HEK293T (cell line): Measurements from ENCODE around the gene PGAM2.
"Not testable (repeated sequence)": the region's sequence is repeated elsewhere in the genome, so short reads cannot be mapped to it uniquely, and the experiment has no call there.

ENCODE experiments used
- ARNT ChIP-seq: fragments of 450-650 bp; IDR thresholded peaks from 2 replicates; pipeline ENCODE4 v1.6.1; 2017; ENCODE audit warnings: mild to moderate bottlenecking
- BHLHE40 ChIP-seq: fragments of 450-650 bp; IDR thresholded peaks from 2 replicates; pipeline ENCODE4 v1.6.1; 2016; ENCODE audit warnings: mild to moderate bottlenecking, moderate library complexity, borderline replicate concordance
- ELF4 ChIP-seq: fragments of 450-650 bp; IDR thresholded peaks from 2 replicates; pipeline ENCODE4 v1.6.1; 2017; ENCODE audit warnings: antibody characterized with exemption
- FOXM1 ChIP-seq: fragments of 450-650 bp; IDR thresholded peaks from 2 replicates; pipeline ENCODE4 v1.6.1; 2017; ENCODE audit warnings: mild to moderate bottlenecking, borderline replicate concordance
- HDGF ChIP-seq: fragments of 450-650 bp; IDR thresholded peaks from 2 replicates; pipeline ENCODE4 v1.6.1; 2017; ENCODE audit warnings: antibody characterized with exemption, borderline replicate concordance
- L3MBTL2 ChIP-seq: fragments of 450-650 bp; conservative IDR thresholded peaks from 2 replicates; pipeline ENCODE4 v1.6.1; 2016; ENCODE audit warnings: mild to moderate bottlenecking
- LEF1 ChIP-seq: fragments of 450-650 bp; IDR thresholded peaks from 2 replicates; pipeline ENCODE4 v1.6.1; 2017; ENCODE audit warnings: mild to moderate bottlenecking, borderline replicate concordance
- SP1 ChIP-seq: fragments of 450-650 bp; IDR thresholded peaks from 2 replicates; pipeline ENCODE4 v1.6.1; 2017
- TARDBP ChIP-seq: fragments of 450-650 bp; IDR thresholded peaks from 2 replicates; pipeline ENCODE4 v1.6.1; 2016

- TF ChIP-seq ARNT, HDGF, LEF1, BHLHE40, FOXM1, ELF4, TARDBP, SP1, L3MBTL2: not testable (repeated sequence)
Observed at GRCh38 chr7:44022796-44023467, 42.4 kb downstream of the PGAM2 start.
